Measurements from ENCODE around the gene RPL32. TPM values are rescaled to one million over a fixed set of nuclear protein-coding genes. Genes with fewer than 3 reads are reported as not detected.
A peak's percentile ranks its signal among the peaks of the same experiment; 100 is the strongest.

Gene RPL32
- total and polyA plus RNA-seq, 2 of the 4 experiments (the other 2 are of a cell fraction): 566 to 1,856 TPM

DNA sequence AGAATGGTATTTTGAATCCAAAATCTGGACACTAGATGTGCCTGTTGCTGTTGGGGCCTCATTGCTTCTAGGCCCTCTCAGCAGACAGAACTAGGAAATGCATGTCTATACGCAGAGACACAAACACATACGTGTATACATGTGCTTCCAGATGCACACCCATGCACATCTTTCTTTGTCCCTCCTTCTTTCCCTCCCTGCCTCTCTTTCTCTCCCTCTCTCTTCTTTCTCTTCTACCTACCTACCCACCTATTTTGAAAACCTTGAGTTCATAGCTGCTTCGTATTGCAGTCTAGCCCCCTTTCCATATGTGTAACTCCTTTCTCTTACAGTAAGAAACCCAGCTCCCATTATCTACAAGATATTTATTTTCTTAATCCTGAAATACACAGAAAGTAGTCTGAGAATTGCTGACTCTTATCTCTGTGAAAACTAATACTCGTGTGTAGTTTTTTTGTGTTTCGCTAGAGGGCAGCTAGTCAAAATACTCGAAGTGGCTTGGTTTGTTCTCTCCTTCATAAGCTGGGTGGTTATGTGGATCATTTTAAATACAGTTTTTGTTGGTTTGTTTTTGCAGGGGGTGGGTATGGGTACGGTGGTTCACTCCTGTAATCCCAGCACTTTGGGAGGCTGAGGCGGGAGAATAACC lies 18.5 kb downstream of the RPL32 start:
- Histone ChIP-seq H3K9me3 (ENCODE audit: control insufficient read depth, insufficient read depth, low read length) (no peaks in the 10 kb centered on the region), H3K4ac (ENCODE audit: low read depth, low read length) (no peak overlapping the region), H3K18ac (ENCODE audit: low read depth, low read length) (no peak overlapping the region), H4K5ac (ENCODE audit: low read depth, low read length) (no peak overlapping the region), H3K27me3 (ENCODE audit: control insufficient read depth, insufficient read depth, low read length) (no peaks in the 10 kb centered on the region), H2AFZ (replicated peaks; ENCODE audit: low read length, poor library complexity) (no peak overlapping the region), H4K8ac (ENCODE audit: low read depth in 2 of 2, low read length in 2 of 2) (no peak overlapping the region), H3K4me1 (ENCODE audit: control insufficient read depth, insufficient read depth, low read length) (no peaks in the 10 kb centered on the region; the same call in 1 of the 2 replicates), H3K79me1 (ENCODE audit: low read depth in 1 of 2, low read length in 2 of 2) (no peaks in the 10 kb centered on the region), H3K9ac (ENCODE audit: low read depth, low read length) (no peak overlapping the region), H2BK20ac (ENCODE audit: low read depth, low read length) (no peak overlapping the region), H4K91ac (ENCODE audit: insufficient read depth, low read depth, low read length) (no peak overlapping the region), H3K36me3 (ENCODE audit: control insufficient read depth, insufficient read depth, low read length) (peaks cover 22% of the 10 kb centered on the region; the same call in 1 of the 2 replicates), H2BK5ac (ENCODE audit: low read depth, low read length, poor library complexity, severe bottlenecking) (no peak overlapping the region), H3K23ac (ENCODE audit: low read depth, low read length) (no peak overlapping the region), H4K20me1 (ENCODE audit: insufficient read depth, low read length) (no peaks in the 10 kb centered on the region), H3K4me2 (ENCODE audit: low read depth, low read length) (no peak overlapping the region), H2AK9ac (replicated peaks; ENCODE audit: low read depth, low read length, poor library complexity) (no peak overlapping the region), H2BK15ac (ENCODE audit: low read depth, low read length) (no peak overlapping the region), H2BK120ac (ENCODE audit: low read depth, low read length) (no peak overlapping the region), H3K9me1 (ENCODE audit: insufficient read depth, low read length) (peaks cover 3% of the 10 kb centered on the region; the same call in 1 of the 2 replicates), H3K4me3 (ENCODE audit: insufficient read depth, low read depth, low read length) (no peak overlapping the region), H3K27ac (ENCODE audit: insufficient read depth, low read length) (no peak overlapping the region), H3K56ac (ENCODE audit: extremely low read depth, insufficient read depth, low read length) (no peak overlapping the region), H3K14ac (replicated peaks; ENCODE audit: low read depth, low read length) (no peak overlapping the region), H2AK5ac (ENCODE audit: low read depth, low read length) (no peak overlapping the region)
- WGBS, 2 experiments (ENCODE audit: extremely low coverage in 2 of 2, insufficient read length in 1 of 2): 80% methylated on average over 2 of the region's 8 CpGs; no CpG with 5 or more reads in 1 of the 2 experiments
- BruUV-seq (replicated peaks): no TSS peak
- TF ChIP-seq SMC3 (IDR thresholded peaks at IDR 0.05; ENCODE audit: low read depth, low read length): no peak
- no peak for TF ChIP-seq MAZ (IDR thresholded peaks at IDR 0.05; ENCODE audit: borderline replicate concordance, low read depth, low read length)
- TF ChIP-seq MAFK (IDR thresholded peaks at IDR 0.05; ENCODE audit: low read depth, low read length): peak; percentile 50; the same call in 1 of the 2 replicates
- TF ChIP-seq POLR2A (IDR thresholded peaks at IDR 0.05; ENCODE audit: low read depth, low read length): no peak
- no peak for TF ChIP-seq BHLHE40 (IDR thresholded peaks at IDR 0.05; ENCODE audit: low read depth, low read length)
- TF ChIP-seq CTCF (conservative IDR thresholded peaks at IDR 0.05; ENCODE audit: low read depth, low read length): peak; percentile 35; the same call in 1 of the 2 replicates
- no peak for TF ChIP-seq ELK1 (IDR thresholded peaks at IDR 0.05; ENCODE audit: borderline replicate concordance, low read depth, low read length)
- no peak for TF ChIP-seq FOS (IDR thresholded peaks at IDR 0.05; ENCODE audit: low read depth, low read length)
- TF ChIP-seq, protein P1, sequence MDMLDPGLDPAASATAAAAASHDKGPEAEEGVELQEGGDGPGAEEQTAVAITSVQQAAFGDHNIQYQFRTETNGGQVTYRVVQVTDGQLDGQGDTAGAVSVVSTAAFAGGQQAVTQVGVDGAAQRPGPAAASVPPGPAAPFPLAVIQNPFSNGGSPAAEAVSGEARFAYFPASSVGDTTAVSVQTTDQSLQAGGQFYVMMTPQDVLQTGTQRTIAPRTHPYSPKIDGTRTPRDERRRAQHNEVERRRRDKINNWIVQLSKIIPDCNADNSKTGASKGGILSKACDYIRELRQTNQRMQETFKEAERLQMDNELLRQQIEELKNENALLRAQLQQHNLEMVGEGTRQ (IDR thresholded peaks at IDR 0.05; ENCODE audit: low read depth, low read length): no peak
- POLR2A ChIA-PET (ENCODE audit: unreplicated experiment): no interaction called here
- intact Hi-C loops (cut with micrococcal nuclease): no loop called here
- dilution Hi-C loops (cut with HindIII; ENCODE audit: low sequenced_read_pairs, unreplicated experiment): no loop called here
- in situ Hi-C loops (cut with MboI; ENCODE audit: low sequenced_read_pairs): no loop called here
- CTCF ChIA-PET: interaction anchor here (0.9 to 1.4 kb wide), 2 partner anchors 13 to 24 kb away, joined by 3 to 6 read pairs; no protein-coding TSS in a partner anchor
- peak; percentile 51 for DNase-seq
- peak; percentile 90 for ATAC-seq (ENCODE audit: low read depth)
